GM21723 (cell line): ENCODE data around the gene TNF.
"Not testable (repeated sequence)": the region's sequence is repeated elsewhere in the genome, so short reads cannot be mapped to it uniquely, and the experiment has no call there.

Experiments
- ATAC-seq: cut with Tn5 transposase; IDR thresholded peaks from one replicate; pipeline ENCODE4 v1.9.1; 2021; ENCODE audit warnings: mild to moderate bottlenecking, moderate library complexity; ENCODE audit not compliant: unreplicated experiment

Gene TNF

DNA sequence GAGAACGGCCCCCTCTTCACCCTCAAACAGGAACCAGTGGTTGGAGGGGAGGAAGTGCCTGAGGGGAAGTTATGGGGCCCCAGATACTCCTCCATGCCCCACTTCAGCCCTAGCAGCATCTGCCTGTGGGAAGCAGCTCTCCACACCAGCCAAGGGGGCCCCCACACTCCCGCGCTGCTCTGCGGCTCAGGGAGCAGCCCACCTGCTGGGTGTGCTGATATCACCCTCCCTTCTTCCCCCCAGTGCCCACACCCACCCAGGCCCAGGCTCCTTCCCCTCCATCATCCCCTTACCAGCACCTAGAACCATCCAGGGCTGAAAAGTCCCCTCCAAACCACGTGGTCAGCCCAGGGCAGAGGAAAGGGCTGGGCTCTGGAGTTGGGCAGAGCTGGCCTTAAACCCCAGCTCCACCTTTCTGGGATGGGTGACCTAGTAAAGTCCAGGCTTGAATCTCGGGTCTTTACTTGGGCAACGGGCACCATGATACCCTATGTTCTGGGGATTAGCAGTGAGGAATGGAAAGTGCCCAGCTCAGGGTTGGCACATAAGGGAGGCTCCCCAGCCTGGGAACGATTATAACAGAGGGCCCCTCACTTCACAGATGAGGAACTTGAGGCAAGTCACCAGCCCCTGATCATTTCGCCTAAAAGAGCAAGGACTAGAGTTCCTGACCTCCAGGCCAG is 11.4 kb downstream of the TNF start:
- ATAC-seq, result no peak

DNA sequence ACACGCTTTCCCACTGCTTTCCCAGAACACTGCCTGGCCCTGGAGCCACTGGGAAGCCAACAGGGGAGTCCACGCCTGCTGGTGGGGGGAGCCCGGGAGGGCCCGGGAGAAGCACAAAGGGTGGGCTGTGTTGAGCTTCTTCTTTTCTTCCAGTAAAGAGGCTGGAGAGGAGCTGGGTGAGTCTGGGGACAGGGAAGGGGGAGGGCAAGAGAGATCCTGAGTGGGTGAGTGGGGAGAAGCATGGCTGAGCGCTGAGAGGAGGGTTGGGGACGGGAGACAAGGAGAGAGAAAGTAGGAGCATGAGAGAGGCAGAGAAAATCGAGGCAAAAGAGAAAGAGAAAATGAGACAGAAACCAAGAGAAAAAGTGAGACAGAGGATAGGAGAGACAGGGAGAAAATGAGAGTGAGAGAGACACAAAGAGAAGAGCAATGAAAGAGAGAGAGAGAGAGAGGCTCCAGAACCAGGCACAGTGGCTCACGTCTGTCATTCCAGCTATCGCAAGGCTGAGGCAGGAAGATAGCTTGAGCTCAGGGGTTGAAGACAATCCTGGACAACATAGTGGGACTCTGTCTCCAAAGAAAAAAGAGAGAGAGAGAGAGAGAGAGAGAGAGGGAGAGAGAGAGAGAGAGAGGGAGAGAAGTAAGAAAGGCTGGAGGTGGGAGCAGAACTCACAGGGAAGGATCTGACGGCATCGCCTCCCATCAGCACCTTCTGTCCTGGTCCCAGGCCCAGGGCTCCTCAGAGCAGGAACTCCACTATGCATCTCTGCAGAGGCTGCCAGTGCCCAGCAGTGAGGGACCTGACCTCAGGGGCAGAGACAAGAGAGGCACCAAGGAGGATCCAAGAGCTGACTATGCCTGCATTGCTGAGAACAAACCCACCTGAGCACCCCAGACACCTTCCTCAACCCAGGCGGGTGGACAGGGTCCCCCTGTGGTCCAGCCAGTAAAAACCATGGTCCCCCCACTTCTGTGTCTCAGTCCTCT is 12.7 kb downstream of the TNF start:
- no peak for ATAC-seq

- ATAC-seq, result no peak
Observed at GRCh38 chr6:31588871-31589650, 13.7 kb downstream of the TNF start.

DNA sequence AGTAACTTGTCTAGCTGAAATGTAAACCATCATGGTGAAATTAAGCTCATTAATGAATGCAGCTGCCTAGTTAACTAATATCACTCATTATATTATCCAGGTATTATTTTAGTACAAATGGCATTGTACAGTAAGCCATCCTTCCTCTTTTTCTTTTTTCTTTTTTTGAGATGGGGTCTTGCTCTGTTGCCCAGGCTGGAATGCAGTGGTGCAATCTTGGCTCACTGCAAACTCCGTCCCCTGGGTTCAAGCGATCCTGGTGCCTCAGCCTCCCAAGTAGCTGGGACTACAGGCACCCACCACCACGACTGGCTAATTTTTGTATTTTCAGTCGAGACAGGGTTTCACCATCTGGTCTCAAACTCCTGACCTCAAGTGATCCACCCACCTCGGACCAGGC is 15.3 kb downstream of the TNF start:
- not testable (repeated sequence) for ATAC-seq

DNA sequence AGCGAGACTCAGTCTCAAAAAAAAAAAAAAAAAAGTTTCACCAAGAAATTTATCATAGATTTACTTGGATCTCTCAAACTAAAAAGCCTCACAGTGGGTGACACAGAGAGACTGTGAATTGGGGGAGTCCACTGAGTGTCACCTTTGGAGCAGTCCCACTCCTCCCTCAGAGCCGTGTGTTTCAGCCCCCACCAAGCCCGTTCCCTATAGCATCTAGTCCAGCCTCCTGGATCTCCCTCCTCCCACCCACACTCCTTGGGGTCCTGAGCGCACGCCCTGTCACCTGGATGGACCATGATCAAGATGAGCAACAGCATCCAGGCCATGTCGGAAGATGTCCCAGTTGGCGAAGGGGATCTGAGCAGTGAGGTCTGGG is 17.0 kb downstream of the TNF start:
- ATAC-seq, result no peak

GRCh38 chr6:31597006-31597405 is 21.6 kb downstream of the TNF start:
- no peak for ATAC-seq

DNA sequence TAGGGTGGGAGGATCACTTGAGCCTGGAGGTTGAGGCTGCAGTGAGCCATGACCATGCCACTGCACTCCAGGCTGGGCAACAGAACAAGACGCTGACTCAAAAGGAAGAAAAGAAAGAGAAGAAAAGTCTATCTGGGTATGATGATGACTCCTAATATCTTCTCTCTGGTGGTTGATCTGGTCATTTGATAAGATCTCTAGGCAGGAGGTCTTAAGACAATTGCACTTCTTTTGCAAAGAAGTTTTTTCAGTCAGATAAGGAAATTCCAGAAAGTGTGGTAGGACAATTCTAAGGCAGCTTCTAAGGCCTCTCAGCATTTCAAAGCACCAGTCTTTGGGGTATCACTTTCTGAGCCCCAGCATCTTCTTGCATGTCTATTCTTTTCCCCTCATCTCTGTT is 32.0 kb downstream of the TNF start:
- no peak for ATAC-seq

- ATAC-seq, result no peak
Observed at GRCh38 chr6:31609519-31610406, 34.4 kb downstream of the TNF start.

DNA sequence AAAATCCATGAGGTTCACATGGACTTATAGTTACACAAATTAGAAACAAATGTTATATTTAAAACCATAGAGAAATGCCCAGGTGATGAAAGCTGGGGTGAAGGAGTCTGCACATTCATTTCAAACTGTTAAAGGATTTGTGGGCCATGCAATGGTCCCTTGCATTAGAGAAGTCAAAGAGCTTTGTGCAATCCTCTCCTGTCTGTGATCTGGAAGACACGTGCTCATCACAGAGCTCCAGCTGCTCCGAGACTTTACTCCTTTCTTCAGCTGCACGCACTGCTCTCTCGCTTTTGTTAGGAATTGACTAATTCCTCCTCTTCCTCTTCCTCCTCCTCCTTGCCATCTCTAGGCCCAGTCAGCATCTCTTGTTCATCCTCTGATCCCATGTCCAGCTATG is 35.6 kb downstream of the TNF start:
- ATAC-seq, result no peak

- no peak for ATAC-seq
Observed at GRCh38 chr6:31614075-31614619, 38.8 kb downstream of the TNF start.

DNA sequence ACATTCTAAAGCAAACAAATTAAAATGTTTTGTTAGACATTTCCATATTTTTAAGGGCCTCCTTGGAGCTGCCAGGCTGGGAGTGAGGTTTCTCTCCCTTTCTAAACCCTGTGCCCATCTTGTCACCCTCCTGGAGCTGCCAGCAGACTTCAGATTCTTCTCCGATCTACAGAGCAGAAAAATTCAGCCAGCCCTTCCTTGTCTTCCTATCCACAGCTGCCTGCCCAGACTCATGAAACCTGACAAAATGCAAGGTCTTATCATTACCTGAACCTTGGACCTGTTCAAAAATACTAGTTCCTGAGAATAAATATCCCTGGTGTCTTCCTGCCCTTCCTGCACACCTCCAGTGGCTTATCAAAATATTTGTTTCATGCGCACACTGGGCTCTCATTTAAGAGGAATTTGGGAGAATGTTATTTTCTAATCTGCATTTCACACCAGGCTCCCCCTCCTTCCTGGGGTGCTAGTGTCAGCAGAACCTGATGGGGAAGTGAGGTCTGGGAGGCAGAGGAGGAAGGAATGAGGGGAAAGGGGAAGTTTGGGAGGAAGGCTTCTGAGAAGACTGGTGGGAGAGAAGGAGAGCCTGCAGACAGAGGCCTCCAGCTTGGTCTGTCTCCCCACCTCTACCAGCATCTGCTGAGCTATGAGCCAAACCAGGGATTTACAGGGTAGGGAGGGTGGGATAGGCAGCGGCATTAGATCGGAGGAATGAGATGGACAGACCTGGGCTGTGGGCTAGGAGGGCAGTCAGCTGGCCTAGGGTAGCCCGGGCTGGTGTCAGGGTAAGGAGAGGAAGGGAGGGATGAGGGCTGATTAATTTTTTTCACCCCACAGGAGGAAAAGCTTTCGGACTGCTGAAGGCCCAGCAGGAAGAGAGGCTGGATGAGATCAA is 39.6 kb downstream of the TNF start, which contains the start of gene AIF1:
Gene AIF1, plus strand, starts transcription at position 551 of the 895 bp plus-strand sequence. Its CDS starts 96 bp downstream, at position 647.
- no peak for ATAC-seq

DNA sequence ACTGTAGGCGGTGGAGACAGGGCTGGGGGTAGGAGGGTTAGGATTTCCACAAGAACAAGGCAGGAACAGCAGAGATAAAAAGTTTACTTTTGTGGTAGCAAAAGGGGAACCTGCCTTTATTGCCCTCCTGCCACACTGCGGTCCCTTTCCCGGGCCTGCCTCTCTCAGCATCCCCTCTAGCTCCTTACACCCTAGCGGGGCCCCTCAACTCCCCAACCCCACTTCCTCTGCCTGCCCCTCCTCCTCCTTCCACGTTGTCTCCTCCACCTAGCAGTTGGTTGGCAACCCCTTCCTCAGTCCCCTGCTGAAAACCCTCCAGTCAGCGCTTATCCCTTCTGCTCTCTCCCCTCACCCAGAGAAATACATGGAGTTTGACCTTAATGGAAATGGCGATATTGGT is 40.4 kb downstream of the TNF start:
- ATAC-seq, result no peak

DNA sequence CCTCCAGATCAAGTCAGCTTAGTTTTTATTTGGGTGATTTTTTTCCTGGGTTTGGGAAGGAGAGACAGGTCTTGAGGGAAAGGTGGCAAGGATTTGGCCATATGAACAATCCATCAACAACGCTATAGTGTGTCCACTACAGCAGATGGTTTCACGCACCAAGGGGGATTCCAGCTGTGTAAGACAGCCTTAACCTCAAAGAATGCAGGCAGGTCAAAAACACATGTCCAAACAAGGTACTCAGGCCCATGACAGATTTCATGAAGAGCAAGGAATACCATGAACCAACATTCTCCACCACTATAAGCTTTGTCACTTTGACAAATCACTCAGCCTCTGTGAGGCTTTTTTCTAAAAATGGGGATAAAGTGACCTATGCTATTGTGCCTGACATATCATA is 41.6 kb downstream of the TNF start:
- ATAC-seq, result no peak

DNA sequence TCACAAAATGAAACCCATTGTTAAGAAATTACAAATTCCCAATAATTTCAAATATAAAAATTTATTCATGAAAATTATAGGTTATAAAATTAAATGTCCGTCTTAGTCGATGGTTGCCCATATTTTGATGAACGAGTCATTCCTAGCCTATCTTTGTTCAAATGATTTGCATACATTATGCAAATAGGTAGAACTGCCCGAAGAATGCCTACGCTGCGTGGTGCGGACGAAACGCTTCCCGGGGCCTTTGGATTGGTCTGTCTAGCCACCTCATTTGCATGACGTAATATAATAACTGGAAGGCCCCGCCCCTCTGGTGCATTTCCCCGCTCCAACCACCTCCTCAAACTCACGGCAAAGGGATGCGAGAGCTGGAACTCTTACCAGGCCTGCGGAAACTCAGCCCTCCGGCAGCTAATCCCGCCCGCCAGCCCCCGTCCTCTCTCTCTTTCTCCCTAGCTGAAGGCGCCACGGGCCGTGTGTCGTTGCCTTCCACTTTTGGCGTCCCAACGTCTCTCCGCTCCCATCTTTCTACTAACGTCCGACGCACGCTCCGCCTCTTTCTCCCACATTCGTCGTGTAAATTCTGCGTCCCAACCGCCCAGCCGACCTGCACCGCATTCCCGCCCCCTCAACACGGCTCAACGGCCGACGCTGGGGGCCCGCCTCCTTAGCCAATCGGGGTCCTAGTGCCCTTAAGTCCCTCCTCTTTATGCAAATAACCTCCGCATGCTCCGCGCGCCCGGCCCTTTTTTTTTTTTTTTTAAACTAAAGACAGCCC is 44.6 kb downstream of the TNF start:
- peak; percentile 78 for ATAC-seq

GRCh38 chr6:31620586-31621319 is 45.4 kb downstream of the TNF start, which contains the start of gene PRRC2A:
PRRC2A (plus strand) TSS chr6:31620715; CDS start chr6:31622790, 2,075 bp downstream.
- ATAC-seq, result peak; percentile 51

DNA sequence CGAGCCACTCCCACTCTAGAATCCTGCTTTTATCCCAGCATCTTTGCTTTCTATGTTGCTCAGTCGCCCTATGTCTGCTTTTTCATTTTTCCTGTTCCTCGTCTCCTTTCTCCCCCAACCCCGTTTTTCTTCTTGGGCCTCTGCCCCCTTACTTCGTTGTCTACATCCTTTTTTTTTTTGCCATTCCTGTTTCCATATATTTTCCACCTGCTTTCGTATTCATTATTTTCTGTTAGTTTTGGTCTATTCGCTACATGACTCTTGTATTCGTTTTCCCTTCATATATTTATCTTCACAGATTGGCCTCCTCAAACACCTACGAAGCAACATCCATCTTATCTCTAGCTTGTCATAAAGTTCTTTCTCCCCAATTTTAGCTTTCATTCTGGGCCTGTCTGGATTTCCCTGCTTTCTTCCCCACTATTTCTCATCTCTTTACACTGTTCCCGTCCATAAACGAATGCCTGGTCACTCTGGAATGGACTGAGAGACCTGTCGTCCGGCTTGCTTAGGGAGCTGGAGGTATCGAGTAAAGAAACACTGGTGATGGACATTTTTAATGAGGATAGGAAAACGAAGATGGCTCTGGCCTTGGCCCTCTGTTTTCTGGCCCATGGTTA is 46.1 kb downstream of the TNF start:
- no peak for ATAC-seq

GRCh38 chr6:31621991-31622390 is 46.6 kb downstream of the TNF start:
- no peak for ATAC-seq
